PC-9 (cell line): ENCODE measurements around the gene XXYLT1. TPM values are rescaled to one million over a fixed set of nuclear protein-coding genes. Genes with fewer than 3 reads are reported as not detected.

Experiments used
- BruUV-seq: library from RNA; stranded (reverse); fragments of 400-500 nt; replicated peaks from 2 replicates; lab custom pipeline; 2021; lab: Mats Ljungman, UMichigan
- CTCF ChIA-PET: fragments of 300-600 bp; sonication (Branson Sonifier 250); formaldehyde crosslinking; loops from one replicate; lab custom pipeline; 2022; ENCODE audit warnings: antibody characterized with exemption; lab: Charles Lee
- POLR2A ChIA-PET: fragments of 300-600 bp; sonication (Branson Sonifier 250); formaldehyde crosslinking; loops from one replicate; lab custom pipeline; 2022; ENCODE audit warnings: antibody characterized with exemption; ENCODE audit not compliant: unreplicated experiment; lab: Charles Lee
- DNase-seq, 2 experiments: peaks; one replicate each; pipeline versions ENCODE4 v3.0.0 to v3.0.0-alpha.2; 2015 to 2022; ENCODE audit warnings: mixed read lengths in 1 of 2
- H2AFZ ChIP-seq: fragments of 200-600 bp; sonication (generic); 2 replicates; pipeline ENCODE4 v1.8.1; 2017; ENCODE audit warnings: antibody characterized with exemption
- H3F3A ChIP-seq: fragments of 200-600 bp; sonication (generic); 2 replicates; pipeline ENCODE4 v1.8.1; 2017; ENCODE audit warnings: antibody characterized with exemption, mild to moderate bottlenecking, low read depth; ENCODE audit not compliant: insufficient read depth
- H3K27ac ChIP-seq: fragments of 200-600 bp; sonication (generic); 2 replicates; pipeline ENCODE4 v1.6.1; 2016; ENCODE audit warnings: mixed run types
- H3K27me3 ChIP-seq: fragments of 200-600 bp; sonication (generic); 2 replicates; pipeline ENCODE4 v1.6.1; 2016; ENCODE audit warnings: low read depth, mixed run types; ENCODE audit not compliant: insufficient read depth
- H3K36me3 ChIP-seq: fragments of 200-600 bp; sonication (generic); 2 replicates; pipeline ENCODE4 v1.6.1; 2016; ENCODE audit warnings: low read depth, mixed run types
- H3K4me1 ChIP-seq: fragments of 200-600 bp; sonication (generic); replicated peaks from 2 replicates; pipeline ENCODE4 v1.6.1; 2016; ENCODE audit warnings: mixed run types; ENCODE audit not compliant: insufficient read depth
- H3K4me2 ChIP-seq: fragments of 200-600 bp; sonication (generic); 2 replicates; pipeline ENCODE4 v1.6.1; 2017; ENCODE audit warnings: mixed run types
- H3K4me3 ChIP-seq: fragments of 200-600 bp; sonication (generic); 2 replicates; pipeline ENCODE4 v1.6.1; 2016; ENCODE audit warnings: mixed run types
- H3K79me2 ChIP-seq: fragments of 200-600 bp; sonication (generic); 2 replicates; pipeline ENCODE4 v1.6.1; 2017; ENCODE audit warnings: low read depth, mixed run types
- H3K9me2 ChIP-seq: fragments of 200-600 bp; sonication (generic); 2 replicates; pipeline ENCODE4 v1.8.1; 2017; ENCODE audit warnings: mild to moderate bottlenecking; ENCODE audit not compliant: insufficient read depth
- H3K9me3 ChIP-seq: fragments of 200-600 bp; sonication (generic); 2 replicates; pipeline ENCODE4 v1.8.1; 2016; ENCODE audit warnings: low read depth; ENCODE audit not compliant: insufficient read depth
- H4K20me1 ChIP-seq: fragments of 200-600 bp; sonication (generic); 2 replicates; pipeline ENCODE4 v1.8.1; 2017; ENCODE audit not compliant: insufficient read depth
- CTCF ChIP-seq: fragments of 200-600 bp; sonication (generic); conservative IDR thresholded peaks from 2 replicates; pipeline ENCODE4 v1.6.1; 2017; ENCODE audit warnings: mixed run types, antibody characterized with exemption, mild to moderate bottlenecking, moderate library complexity
- EZH2 ChIP-seq: fragments of 200-600 bp; sonication (generic); IDR thresholded peaks from 2 replicates; pipeline ENCODE4 v1.8.0; 2017; ENCODE audit warnings: antibody characterized with exemption, low read depth
- intact Hi-C: fragments of 100-400 bp; cut with micrococcal nuclease; formaldehyde crosslinking; loops from one replicate; pipeline ENCODE4 v1.10.0; 2022; ENCODE audit not compliant: unreplicated experiment
- total RNA-seq: library from RNA; stranded (reverse); gene quantifications from 2 replicates; pipeline ENCODE4 v1.2.3, GENCODE V29; 2021

The XXYLT1 gene
- total RNA-seq, 1 experiment from 2014 or later: 13.3 TPM

- BruUV-seq: no TSS peak
- Histone ChIP-seq H2AFZ (no peak overlapping the region), H4K20me1 (no peaks in the 10 kb centered on the region), H3F3A (no peaks in the 10 kb centered on the region), H3K9me3 (no peaks in the 10 kb centered on the region), H3K4me3 (no peak overlapping the region), H3K4me2 (no peak overlapping the region), H3K36me3 (no peaks in the 10 kb centered on the region), H3K9me2 (no peaks in the 10 kb centered on the region), H3K27ac (no peak overlapping the region), H3K27me3 (no peaks in the 10 kb centered on the region), H3K4me1 (no peaks in the 10 kb centered on the region), H3K79me2 (no peaks in the 10 kb centered on the region)
- ChIA-PET CTCF (interaction anchor here (0.6 to 1.1 kb wide), 3 partner anchors 56 to 405 kb away, joined by 3 to 4 read pairs (median 3); no protein-coding TSS in a partner anchor), POLR2A (interaction anchor here (0.5 to 1.0 kb wide), 2 partner anchors 14 to 416 kb away, joined by 4 read pairs; no protein-coding TSS in a partner anchor)
- TF ChIP-seq CTCF (no peak), EZH2 (no peak)
- intact Hi-C loops: no loop called here
- DNase-seq: no peak
These were observed 183.6 kb downstream of the XXYLT1 start for GRCh38 chr3:195087328-195087727.

GRCh38 chr3:195086885-195087284 lies 184.1 kb downstream of the XXYLT1 start:
- CTCF ChIA-PET: interaction anchor here (0.9 to 1.1 kb wide), 2 partner anchors 55 to 404 kb away, joined by 3 to 4 read pairs; no protein-coding TSS in a partner anchor
- Histone ChIP-seq H3K4me2 (no peak overlapping the region), H3K4me3 (no peak overlapping the region), H3K27ac (no peak overlapping the region), H3K36me3 (no peaks in the 10 kb centered on the region), H3K27me3 (no peaks in the 10 kb centered on the region), H3F3A (no peaks in the 10 kb centered on the region), H3K79me2 (no peaks in the 10 kb centered on the region), H2AFZ (no peak overlapping the region), H4K20me1 (no peaks in the 10 kb centered on the region), H3K4me1 (no peaks in the 10 kb centered on the region), H3K9me3 (no peaks in the 10 kb centered on the region), H3K9me2 (no peaks in the 10 kb centered on the region)
- BruUV-seq: no TSS peak
- POLR2A ChIA-PET: interaction anchor here (1.0 kb wide), 1 partner anchor 416 kb away, joined by 4 read pairs; no protein-coding TSS in a partner anchor
- DNase-seq: no peak
- intact Hi-C loops: no loop called here
- TF ChIP-seq CTCF (no peak), EZH2 (no peak)

- CTCF ChIA-PET: interaction anchor here (0.6 to 1.1 kb wide), 2 partner anchors 37 to 55 kb away, joined by 3 to 4 read pairs; no protein-coding TSS in a partner anchor
- no peak overlapping the region for H3K27ac ChIP-seq
- POLR2A ChIA-PET: interaction anchor here (1.0 kb wide), 1 partner anchor 415 kb away, joined by 4 read pairs; no protein-coding TSS in a partner anchor
- H3K4me3 ChIP-seq: no peak overlapping the region
- no peaks in the 10 kb centered on the region for H3K79me2 ChIP-seq
- no peaks in the 10 kb centered on the region for H4K20me1 ChIP-seq
- H3K9me3 ChIP-seq: no peaks in the 10 kb centered on the region
- H3K9me2 ChIP-seq: no peaks in the 10 kb centered on the region
- no peak overlapping the region for H3K4me2 ChIP-seq
- TF ChIP-seq EZH2 (no peak), CTCF (no peak)
- no peak overlapping the region for H2AFZ ChIP-seq
- intact Hi-C loops: no loop called here
- DNase-seq: no peak
- H3K4me1 ChIP-seq: no peaks in the 10 kb centered on the region
- BruUV-seq: no TSS peak
- no peaks in the 10 kb centered on the region for H3F3A ChIP-seq
- no peaks in the 10 kb centered on the region for H3K27me3 ChIP-seq
- H3K36me3 ChIP-seq: no peaks in the 10 kb centered on the region
These were observed 184.6 kb downstream of the XXYLT1 start for GRCh38 chr3:195086341-195086740.
